Mucosa of descending colon (tissue), 3 donors: ENCODE data around the gene CACNB2. TPM values are rescaled to one million over a fixed set of nuclear protein-coding genes. Genes with fewer than 3 reads are reported as not detected.

ENCODE experiments used
- ATAC-seq: fragments of 200-7000 bp; cut with Tn5 transposase; one replicate; pipeline ENCODE4 v1.9.1; 2020; ENCODE audit warnings: mild to moderate bottlenecking, moderate library complexity
- DNase-seq, 3 donors: peaks; one replicate each; pipeline ENCODE4 v3.0.0-alpha.2; 2020
- H3K36me3 ChIP-seq: fragments of 200-600 bp; one replicate; pipeline ENCODE4 v1.8.0; 2021; ENCODE audit warnings: low read depth, mild to moderate bottlenecking
- H3K4me1 ChIP-seq: fragments of 200-600 bp; one replicate; pipeline ENCODE4 v1.8.0; 2021; ENCODE audit warnings: low read depth, mild to moderate bottlenecking
- H3K4me3 ChIP-seq: fragments of 200-600 bp; one replicate; pipeline ENCODE4 v1.8.0; 2021; ENCODE audit warnings: mild to moderate bottlenecking
- H3K9me3 ChIP-seq: fragments of 200-600 bp; one replicate; pipeline ENCODE4 v1.8.0; 2021; ENCODE audit warnings: mild to moderate bottlenecking
- CTCF ChIP-seq: fragments of 200-600 bp; IDR thresholded peaks from one replicate; pipeline ENCODE4 v1.8.0; 2022; ENCODE audit warnings: antibody characterized with exemption, mild to moderate bottlenecking
- intact Hi-C, 2 donors: fragments of 100-400 bp; cut with DNase I in 1 of 2; cut with micrococcal nuclease in 1 of 2; formaldehyde crosslinking; loops; one replicate each; pipeline versions ENCODE4 v1.11.0 to v1.11.1; 2022; cut with DNase I, micrococcal nuclease
- total RNA-seq, 3 donors: library from RNA; stranded (reverse); fragmentation: NEBNext Ultra II Directional in 2 of 3; extraction: Animal tissue kit (Norgen Biotek cat#: 25700) in 2 of 3; gene quantifications; one replicate each; pipeline versions ENCODE4 v1.2.1 to v1.2.4, GENCODE V29; 2021 to 2023
- donor health status: DM: no; HTN: no; CAD: no; lungs with moderate emphysema.
- donor health status: DM: no; HTN: no; CAD: no.
- donor health status: DM: no; HTN: yes; CAD: no.

Gene CACNB2
- total RNA-seq, 3 donors from 2014 or later: 13.6 to 26.2 (median 19.8) TPM

DNA sequence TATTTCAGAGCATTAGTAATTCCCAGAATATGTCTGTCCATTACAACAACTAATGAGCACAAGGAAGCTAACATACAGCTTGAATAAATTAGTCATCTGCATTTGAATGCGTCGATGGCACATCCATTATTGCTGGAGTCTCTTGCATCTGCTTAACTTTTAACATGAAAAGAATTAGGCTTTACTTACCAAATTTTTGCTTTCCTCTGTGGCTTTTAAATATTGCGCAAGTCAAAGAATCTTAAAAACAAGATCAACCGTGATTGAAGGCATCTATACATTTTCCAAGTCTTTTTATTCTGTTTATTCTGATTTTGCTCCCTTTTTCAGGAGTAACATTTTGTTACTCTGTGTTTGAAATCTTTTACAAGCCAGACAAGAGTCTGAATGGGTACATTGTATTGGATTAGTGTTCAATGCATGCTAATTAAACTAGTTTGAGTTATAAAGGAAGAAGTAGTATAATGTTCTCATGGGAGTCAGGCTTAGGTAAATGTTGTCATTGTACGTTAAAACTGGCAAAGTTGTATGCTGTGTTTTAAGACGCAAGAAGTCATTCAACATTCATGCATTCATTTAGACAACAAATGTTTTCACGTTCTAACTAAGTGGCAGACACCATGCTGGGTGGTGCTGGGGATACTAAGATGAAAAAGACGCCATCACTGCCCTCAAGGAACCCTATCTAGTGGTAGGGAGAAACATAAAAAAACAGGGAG is 4.0 kb upstream of the CACNB2 start:
- Histone ChIP-seq H3K4me1 (peaks cover 5% of the 10 kb centered on the region), H3K4me3 (no peak overlapping the region), H3K36me3 (no peaks in the 10 kb centered on the region), H3K9me3 (no peaks in the 10 kb centered on the region)
- no peak for TF ChIP-seq CTCF
- ATAC-seq: no peak
- intact Hi-C loops: no loop called here
- no peak for DNase-seq

DNA sequence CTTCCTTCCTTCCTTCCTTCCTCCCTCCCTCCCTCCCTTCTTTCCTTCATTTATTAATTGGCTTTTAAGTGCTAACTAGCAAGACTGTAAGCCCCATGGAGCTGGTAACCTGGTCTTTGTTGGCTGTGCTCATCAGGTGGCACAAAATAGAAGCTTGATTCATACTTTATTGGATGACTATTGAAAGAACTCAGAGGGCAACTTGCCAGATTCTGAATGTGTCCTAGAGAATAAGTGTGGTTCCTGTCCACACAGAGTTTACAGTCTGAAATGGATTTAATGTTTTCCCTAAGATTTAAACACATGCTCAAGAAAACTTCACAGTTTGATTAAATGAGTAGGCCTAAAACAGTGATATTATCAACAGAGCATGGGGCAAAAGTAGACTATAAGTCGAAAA is 3.1 kb upstream of the CACNB2 start:
- Histone ChIP-seq H3K9me3 (no peaks in the 10 kb centered on the region), H3K4me1 (peaks cover 5% of the 10 kb centered on the region), H3K36me3 (no peaks in the 10 kb centered on the region), H3K4me3 (no peak overlapping the region)
- TF ChIP-seq CTCF: no peak
- intact Hi-C loops: no loop called here
- ATAC-seq: no peak
- DNase-seq: no peak

GRCh38 chr10:18140957-18141845 is 977 bp downstream of the CACNB2 start:
- peak in 2 of 3 donors; percentile 30 to 51 for DNase-seq
- peaks cover 5% of the 10 kb centered on the region for H3K4me1 ChIP-seq
- ATAC-seq: peak; percentile 38
- TF ChIP-seq CTCF: no peak
- H3K4me3 ChIP-seq: peak overlapping the region; percentile 26
- H3K36me3 ChIP-seq: no peaks in the 10 kb centered on the region
- intact Hi-C loops: loop anchor here in 1 of 2 donors (10.0 kb wide), 1 partner anchor 54 kb away; no protein-coding TSS in a partner anchor
- no peaks in the 10 kb centered on the region for H3K9me3 ChIP-seq

GRCh38 chr10:18142151-18142550 is 1.9 kb downstream of the CACNB2 start:
- Histone ChIP-seq H3K4me3 (no peak overlapping the region), H3K36me3 (no peaks in the 10 kb centered on the region), H3K9me3 (no peaks in the 10 kb centered on the region), H3K4me1 (peaks cover 5% of the 10 kb centered on the region)
- DNase-seq: no peak
- intact Hi-C loops: loop anchor here in 1 of 2 donors (10.0 kb wide), 1 partner anchor 53 kb away; no protein-coding TSS in a partner anchor
- ATAC-seq: no peak
- TF ChIP-seq CTCF: no peak

GRCh38 chr10:18144396-18144795 is 4.2 kb downstream of the CACNB2 start:
- H3K4me1 ChIP-seq: peaks cover 5% of the 10 kb centered on the region
- intact Hi-C loops: loop anchor here in 1 of 2 donors (10.0 kb wide), 1 partner anchor 50 kb away; no protein-coding TSS in a partner anchor
- H3K9me3 ChIP-seq: no peaks in the 10 kb centered on the region
- no peak overlapping the region for H3K4me3 ChIP-seq
- H3K36me3 ChIP-seq: no peaks in the 10 kb centered on the region
- ATAC-seq (no peak), DNase-seq (no peak)
- no peak for TF ChIP-seq CTCF
